Measurements from ENCODE around the gene SMIM20.

DNA sequence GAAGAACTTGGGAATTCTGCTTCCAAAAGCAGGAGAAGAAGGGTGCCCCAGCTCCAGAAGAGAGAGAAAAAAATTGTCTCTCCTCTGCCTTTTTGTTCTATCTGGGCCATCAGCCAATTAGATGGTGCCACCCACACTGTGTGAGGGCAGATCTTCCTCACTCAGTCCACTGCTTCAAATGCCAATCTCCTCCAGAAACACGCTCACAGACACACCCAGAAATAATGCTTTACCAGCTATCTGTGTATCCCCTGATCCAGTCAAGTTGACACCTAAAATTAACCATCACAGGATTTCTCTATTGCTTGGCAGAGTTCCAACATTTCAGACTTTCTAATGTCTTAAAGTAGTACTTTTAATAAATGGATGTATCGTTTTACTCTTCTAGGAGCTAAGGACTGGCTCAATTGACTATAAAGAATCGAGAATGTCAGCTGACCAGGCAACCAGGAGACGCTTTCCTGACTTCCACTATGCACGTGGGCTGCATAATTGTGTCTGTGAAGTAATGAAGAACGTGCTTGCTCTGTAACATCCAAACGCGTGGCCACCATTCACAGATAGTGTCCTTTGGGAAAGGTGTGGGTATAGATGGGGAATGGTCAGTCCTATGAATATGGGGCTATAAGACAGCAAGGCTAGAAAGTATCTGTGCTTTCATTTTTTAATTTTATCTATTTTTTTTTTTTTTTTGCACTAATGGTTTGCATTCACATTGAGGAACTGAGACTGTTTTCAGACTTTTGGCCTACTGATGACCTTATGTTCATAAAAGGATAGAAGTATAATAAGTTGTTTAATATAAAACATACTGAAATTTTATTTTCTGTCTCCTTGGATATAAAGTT lies 9.9 kb upstream of the SMIM20 start:
- TF ChIP-seq, protein P1, sequence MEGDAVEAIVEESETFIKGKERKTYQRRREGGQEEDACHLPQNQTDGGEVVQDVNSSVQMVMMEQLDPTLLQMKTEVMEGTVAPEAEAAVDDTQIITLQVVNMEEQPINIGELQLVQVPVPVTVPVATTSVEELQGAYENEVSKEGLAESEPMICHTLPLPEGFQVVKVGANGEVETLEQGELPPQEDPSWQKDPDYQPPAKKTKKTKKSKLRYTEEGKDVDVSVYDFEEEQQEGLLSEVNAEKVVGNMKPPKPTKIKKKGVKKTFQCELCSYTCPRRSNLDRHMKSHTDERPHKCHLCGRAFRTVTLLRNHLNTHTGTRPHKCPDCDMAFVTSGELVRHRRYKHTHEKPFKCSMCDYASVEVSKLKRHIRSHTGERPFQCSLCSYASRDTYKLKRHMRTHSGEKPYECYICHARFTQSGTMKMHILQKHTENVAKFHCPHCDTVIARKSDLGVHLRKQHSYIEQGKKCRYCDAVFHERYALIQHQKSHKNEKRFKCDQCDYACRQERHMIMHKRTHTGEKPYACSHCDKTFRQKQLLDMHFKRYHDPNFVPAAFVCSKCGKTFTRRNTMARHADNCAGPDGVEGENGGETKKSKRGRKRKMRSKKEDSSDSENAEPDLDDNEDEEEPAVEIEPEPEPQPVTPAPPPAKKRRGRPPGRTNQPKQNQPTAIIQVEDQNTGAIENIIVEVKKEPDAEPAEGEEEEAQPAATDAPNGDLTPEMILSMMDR (IDR thresholded peaks at IDR 0.05) = no peak
- no peak for TF ChIP-seq POLR2A (IDR thresholded peaks at IDR 0.05)
